GM23338 (cell line): ENCODE results near the gene RER1. TPM values are rescaled to one million over a fixed set of nuclear protein-coding genes. Genes with fewer than 3 reads are reported as not detected.

Source experiments
- ATAC-seq: fragments of 200-7000 bp; cut with Tn5 transposase; 3 replicates; pipeline ENCODE4 v1.9.1; 2020
- DNase-seq: peaks from one replicate; pipeline ENCODE4 v3.0.0-alpha.2; 2015; ENCODE audit warnings: low spot score
- H2AFZ ChIP-seq: fragments of 200-600 bp; sonication (generic); 2 replicates; pipeline ENCODE4 v1.8.0; 2016; ENCODE audit warnings: antibody characterized with exemption, mild to moderate bottlenecking, moderate library complexity
- H3F3A ChIP-seq: fragments of 200-600 bp; sonication (generic); replicated peaks from 2 replicates; pipeline ENCODE4 v1.8.0; 2017; ENCODE audit warnings: antibody characterized with exemption, mixed run types, low read depth
- H3K27ac ChIP-seq: fragments of 200-600 bp; sonication (generic); 2 replicates; pipeline ENCODE4 v1.6.1; 2016; ENCODE audit warnings: low read depth
- H3K27me3 ChIP-seq: fragments of 200-600 bp; sonication (generic); 2 replicates; pipeline ENCODE4 v1.8.0; 2016; ENCODE audit warnings: mild to moderate bottlenecking, mixed run types, moderate library complexity; ENCODE audit not compliant: insufficient read depth
- H3K36me3 ChIP-seq: fragments of 200-600 bp; sonication (generic); 2 replicates; pipeline ENCODE4 v1.8.0; 2016; ENCODE audit warnings: mild to moderate bottlenecking; ENCODE audit not compliant: insufficient read depth
- H3K4me1 ChIP-seq: fragments of 200-600 bp; sonication (generic); 2 replicates; pipeline ENCODE4 v1.8.0; 2016; ENCODE audit warnings: mild to moderate bottlenecking, moderate library complexity; ENCODE audit not compliant: insufficient read depth
- H3K4me2 ChIP-seq: fragments of 200-600 bp; sonication (generic); 2 replicates; pipeline ENCODE4 v1.7.1; 2017; ENCODE audit warnings: mixed run types
- H3K4me3 ChIP-seq: fragments of 200-600 bp; sonication (generic); 2 replicates; pipeline ENCODE4 v1.6.1; 2016; ENCODE audit warnings: mixed run types
- H3K79me2 ChIP-seq: fragments of 200-600 bp; sonication (generic); replicated peaks from 2 replicates; pipeline ENCODE4 v1.8.0; 2017; ENCODE audit warnings: mild to moderate bottlenecking; ENCODE audit not compliant: insufficient read depth
- H3K9me2 ChIP-seq: fragments of 200-600 bp; sonication (generic); 2 replicates; pipeline ENCODE4 v1.8.0; 2017; ENCODE audit not compliant: insufficient read depth
- H4K20me1 ChIP-seq: fragments of 200-600 bp; sonication (generic); replicated peaks from 2 replicates; pipeline ENCODE4 v1.8.0; 2017; ENCODE audit warnings: mild to moderate bottlenecking; ENCODE audit not compliant: insufficient read depth
- H3K27ac Mint-ChIP-seq: 2 replicates; pipeline ENCODE4 v1.8.0; 2020; ENCODE audit warnings: inconsistent platforms, mild to moderate bottlenecking, moderate library complexity, mixed read lengths
- H3K27me3 Mint-ChIP-seq: 3 replicates; pipeline ENCODE4 v1.8.0; 2022; ENCODE audit warnings: low read depth, mild to moderate bottlenecking, moderate library complexity, mixed read lengths, inconsistent platforms; ENCODE audit not compliant: insufficient read depth, poor library complexity
- H3K36me3 Mint-ChIP-seq: 3 replicates; pipeline ENCODE4 v1.8.0; 2021; ENCODE audit warnings: low read depth, mild to moderate bottlenecking, inconsistent platforms, moderate library complexity, mixed read lengths
- H3K4me1 Mint-ChIP-seq: 3 replicates; pipeline ENCODE4 v1.8.0; 2020; ENCODE audit warnings: mild to moderate bottlenecking, inconsistent platforms, mixed read lengths
- H3K4me3 Mint-ChIP-seq: 3 replicates; pipeline ENCODE4 v1.8.0; 2021; ENCODE audit warnings: moderate library complexity, mild to moderate bottlenecking, inconsistent platforms, mixed read lengths
- H3K9me3 Mint-ChIP-seq: 3 replicates; pipeline ENCODE4 v1.8.0; 2020; ENCODE audit warnings: moderate library complexity, mild to moderate bottlenecking, inconsistent platforms, mixed read lengths
- CREB1 ChIP-seq: fragments of 250-450 bp; sonication (Bioruptor Pico); IDR thresholded peaks from 2 replicates; pipeline ENCODE4 v1.5.0; 2020; ENCODE audit warnings: low read depth, mild to moderate bottlenecking, moderate library complexity
- ETS1 ChIP-seq: IDR thresholded peaks from 2 replicates; pipeline ENCODE4 v1.6.1; 2016; ENCODE audit warnings: antibody characterized with exemption
- EZH2 ChIP-seq: fragments of 200-600 bp; sonication (generic); IDR thresholded peaks from one replicate; pipeline ENCODE4 v1.8.0; 2017; ENCODE audit warnings: antibody characterized with exemption, mild to moderate bottlenecking, low read depth; ENCODE audit not compliant: unreplicated experiment
- EZH2phosphoT487 ChIP-seq: fragments of 200-600 bp; sonication (generic); IDR thresholded peaks from one replicate; pipeline ENCODE4 v1.8.1; 2018; ENCODE audit warnings: antibody characterized with exemption; ENCODE audit not compliant: unreplicated experiment
- JUNB ChIP-seq: IDR thresholded peaks from one replicate; pipeline ENCODE4 v1.6.1; 2016; ENCODE audit warnings: antibody characterized with exemption; ENCODE audit not compliant: unreplicated experiment
- POLR2AphosphoS5 ChIP-seq: IDR thresholded peaks from 2 replicates; pipeline ENCODE4 v1.6.1; 2016; ENCODE audit warnings: antibody characterized with exemption, low read depth
- STAT1 ChIP-seq: IDR thresholded peaks from one replicate; pipeline ENCODE4 v1.6.1; 2016; ENCODE audit warnings: antibody characterized with exemption; ENCODE audit not compliant: unreplicated experiment
- ZNF114 ChIP-seq: fragments of 250-450 bp; sonication (Bioruptor Pico); IDR thresholded peaks from 2 replicates; pipeline ENCODE4 v1.5.0; 2020; ENCODE audit warnings: mild to moderate bottlenecking, moderate library complexity
- ZNF331 ChIP-seq: fragments of 250-450 bp; sonication (Bioruptor Pico); IDR thresholded peaks from 2 replicates; pipeline ENCODE4 v1.5.0; 2020; ENCODE audit warnings: low read depth, mild to moderate bottlenecking, moderate library complexity
- ZNF462 ChIP-seq: fragments of 250-450 bp; sonication (Bioruptor Pico); IDR thresholded peaks from 2 replicates; pipeline ENCODE4 v1.5.0; 2020; ENCODE audit warnings: mild to moderate bottlenecking, moderate library complexity
- polyA plus RNA-seq: library from polyadenylated mRNA; unstranded; fragments of >200 nt; fragmentation: Nextera tagmentation; extraction: Ambion mirVana; gene quantifications from 2 replicates; pipeline ENCODE4 v1.2.1, GENCODE V29; 2016
- total RNA-seq: library from RNA; depleted of rRNA; stranded (reverse); fragments of >200 nt; shearing (Covaris generic); gene quantifications from 2 replicates; pipeline ENCODE4 v1.2.3, GENCODE V29; 2014

The RER1 gene
- total and polyA plus RNA-seq, 2 experiments from 2014 or later, result 58.4 to 99.5 TPM

GRCh38 chr1:2395245-2395644, 3.6 kb downstream of the RER1 start (continued):
- TF ChIP-seq ETS1, result no peak
- TF ChIP-seq POLR2AphosphoS5, result no peak
- TF ChIP-seq EZH2, result no peak
- no peak for TF ChIP-seq ZNF114 (CRISPR knock-in tag)
- TF ChIP-seq STAT1, result no peak
- no peak for TF ChIP-seq ZNF462
- no peak for TF ChIP-seq EZH2phosphoT487
- TF ChIP-seq JUNB, result no peak
- no peak for TF ChIP-seq ZNF331

- H3K4me1 ChIP-seq, result no peaks in the 10 kb centered on the region; the same call in 1 of the 2 replicates
- no peaks in the 10 kb centered on the region for H3K27me3 ChIP-seq
- peaks cover 8% of the 10 kb centered on the region for H3K27me3 Mint-ChIP-seq
- H3K4me3 Mint-ChIP-seq, result no peak overlapping the region
- peaks cover 15% of the 10 kb centered on the region for H4K20me1 ChIP-seq
- ATAC-seq, result no peak
- H3K36me3 ChIP-seq, result no peaks in the 10 kb centered on the region; the same call in none of the 2 replicates
- H3K4me3 ChIP-seq, result no peak overlapping the region
- H3K4me2 ChIP-seq, result no peak overlapping the region
- no peaks in the 10 kb centered on the region for H3K9me3 Mint-ChIP-seq
- no peak overlapping the region for H2AFZ ChIP-seq
- H3F3A ChIP-seq, result peaks cover 2% of the 10 kb centered on the region; the same call in 1 of the 2 replicates
- no peak overlapping the region for H3K27ac Mint-ChIP-seq
- no peak overlapping the region for H3K27ac ChIP-seq
- H3K79me2 ChIP-seq, result peaks cover 39% of the 10 kb centered on the region
- H3K36me3 Mint-ChIP-seq, result peaks cover 49% of the 10 kb centered on the region
- peaks cover 11% of the 10 kb centered on the region for H3K4me1 Mint-ChIP-seq
- no peak for DNase-seq
- H3K9me2 ChIP-seq, result no peaks in the 10 kb centered on the region
- TF ChIP-seq STAT1 (no peak), CREB1 (CRISPR knock-in tag) (no peak), JUNB (no peak), EZH2phosphoT487 (no peak), ZNF462 (no peak)
These were observed 4.4 kb downstream of the RER1 start for GRCh38 chr1:2396059-2396458.
